Keratinocyte (primary cell): ENCODE results near the gene SLC25A43. TPM values are rescaled to one million over a fixed set of nuclear protein-coding genes. Genes with fewer than 3 reads are reported as not detected.
"Not testable (repeated sequence)": the region's sequence is repeated elsewhere in the genome, so short reads cannot be mapped to it uniquely, and the experiment has no call there.

Experiments used
- DNase-seq: peaks from one replicate; pipeline ENCODE4 v3.0.0-alpha.2; 2011; ENCODE audit warnings: low read depth, missing footprints, low spot score
- FAIRE-seq: peaks from 2 replicates; lab custom pipeline; 2011; peaks lifted over from hg19 to GRCh38; lab: Jason Lieb, UNC
- H2AFZ ChIP-seq: 2 replicates; pipeline ENCODE4 v1.6.0; 2012; ENCODE audit warnings: low read length, control low read depth, inconsistent platforms; ENCODE audit not compliant: control insufficient read depth
- H3K27ac ChIP-seq: 2 replicates; pipeline ENCODE4 v1.5.1; 2011; ENCODE audit warnings: low read length; ENCODE audit not compliant: control insufficient read depth, insufficient read depth
- H3K27me3 ChIP-seq: 3 replicates; pipeline ENCODE4 v1.6.0; 2011; ENCODE audit warnings: low read length; ENCODE audit not compliant: control insufficient read depth, insufficient read depth; ENCODE audit errors: extremely low read depth
- H3K36me3 ChIP-seq, 2 experiments: 2 replicates in 1 of 2; 3 replicates in 1 of 2; pipeline ENCODE4 v1.5.1; 2011; ENCODE audit warnings: low read length in 2 of 2, mild to moderate bottlenecking in 1 of 2; ENCODE audit not compliant: control insufficient read depth in 2 of 2, insufficient read depth in 2 of 2; ENCODE audit errors: extremely low read depth in 1 of 2
- H3K4me1 ChIP-seq: 3 replicates; pipeline ENCODE4 v1.5.1; 2011; ENCODE audit warnings: low read length; ENCODE audit not compliant: control insufficient read depth, insufficient read depth; ENCODE audit errors: extremely low read depth
- H3K4me2 ChIP-seq: 3 replicates; pipeline ENCODE4 v1.6.0; 2011; ENCODE audit warnings: low read depth, low read length; ENCODE audit not compliant: control insufficient read depth, insufficient read depth; ENCODE audit errors: extremely low read depth
- H3K4me3 ChIP-seq, 3 experiments: fragments of 200-600 bp in 1 of 3; sonication (generic) in 1 of 3; 2 replicates in 2 of 3; 3 replicates in 1 of 3; pipeline ENCODE4 v1.5.1; 2011 to 2016; ENCODE audit warnings: low read length in 3 of 3, mild to moderate bottlenecking in 3 of 3, control low read depth in 2 of 3, inconsistent platforms in 1 of 3, low read depth in 1 of 3, mixed read lengths in 1 of 3, mixed run types in 1 of 3, moderate library complexity in 1 of 3; ENCODE audit not compliant: control insufficient read depth in 2 of 3, insufficient read depth in 2 of 3; ENCODE audit errors: extremely low read depth in 1 of 3
- H3K79me2 ChIP-seq: 2 replicates; pipeline ENCODE4 v1.6.0; 2012; ENCODE audit warnings: low read length; ENCODE audit not compliant: control insufficient read depth, insufficient read depth
- H3K9ac ChIP-seq: 3 replicates; pipeline ENCODE4 v1.6.0; 2011; ENCODE audit warnings: low read length; ENCODE audit not compliant: control insufficient read depth, insufficient read depth; ENCODE audit errors: extremely low read depth
- H3K9me1 ChIP-seq: 3 replicates; pipeline ENCODE4 v1.6.0; 2011; ENCODE audit warnings: low read length; ENCODE audit not compliant: control insufficient read depth, insufficient read depth; ENCODE audit errors: extremely low read depth
- H3K9me3 ChIP-seq: 2 replicates; pipeline ENCODE4 v1.5.1; 2012; ENCODE audit warnings: low read depth, low read length; ENCODE audit not compliant: control insufficient read depth
- H4K20me1 ChIP-seq: 3 replicates; pipeline ENCODE4 v1.6.0; 2011; ENCODE audit warnings: low read length; ENCODE audit not compliant: control insufficient read depth, insufficient read depth; ENCODE audit errors: extremely low read depth
- EZH2 ChIP-seq: IDR thresholded peaks from one replicate; pipeline ENCODE4 v1.6.1; 2012; ENCODE audit warnings: inconsistent platforms, mild to moderate bottlenecking, low read length, moderate library complexity
- dilution Hi-C: fragments of 300-500 bp; cut with MboI; formaldehyde crosslinking; loops from one replicate; pipeline ENCODE4 v1.7.0; 2020; ENCODE audit warnings: low sequenced_read_pairs; ENCODE audit not compliant: extremely low pct_ligation_motif_present
- polyA plus RNA-seq, 5 experiments: library from polyadenylated mRNA; depleted of rRNA in 3 of 5; stranded (reverse) in 3 of 5; stranded (forward) in 1 of 5; unstranded in 1 of 5; fragments of >200 nt; gene quantifications; 1 replicate in 1 of 5; 2 replicates in 3 of 5; 3 replicates in 1 of 5; pipeline versions ENCODE4 v1.2.1 to v1.2.3, GENCODE V29; 2011 to 2012; ENCODE audit warnings: missing spikeins in 2 of 5, low read depth in 1 of 5, low replicate concordance in 1 of 5
- TF ChIP-seq, protein P1 (sequence below), 3 experiments: IDR thresholded peaks in 1 of 3; conservative IDR thresholded peaks in 1 of 3; optimal IDR thresholded peaks in 1 of 3; 2 replicates in 2 of 3; 3 replicates in 1 of 3; pipeline versions ENCODE3 to v1.5.1; 2011; ENCODE audit warnings: low read length in 3 of 3, mild to moderate bottlenecking in 3 of 3, moderate library complexity in 2 of 3, control low read depth in 1 of 3, inconsistent platforms in 1 of 3; ENCODE audit not compliant: insufficient read depth in 2 of 3; ENCODE audit errors: extremely low read depth in 1 of 3

The SLC25A43 gene
- polyA plus RNA-seq, 1 donor (not counting 4 experiments of a cell fraction or from before 2014, with no cell fraction given): 23.0 TPM

DNA sequence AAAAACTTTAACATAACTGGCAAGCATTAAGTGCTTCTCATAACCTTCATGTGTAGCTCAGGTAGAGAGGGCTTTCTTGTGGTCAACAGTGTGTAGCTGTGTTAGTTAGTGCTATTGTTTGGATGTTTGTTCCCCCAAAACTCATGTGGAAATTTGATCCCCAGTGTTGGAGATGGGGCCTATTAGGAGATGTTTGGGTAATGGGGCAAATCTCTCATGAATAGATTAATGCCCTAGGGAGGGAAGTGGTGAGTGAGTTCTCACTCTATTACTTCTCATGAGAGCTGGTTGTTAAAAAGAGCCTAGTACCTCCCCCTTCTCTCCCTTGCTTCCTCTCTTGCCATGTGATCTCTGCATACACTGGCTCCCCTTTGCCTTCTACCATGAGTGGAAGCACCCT is 16.5 kb upstream of the SLC25A43 start:
- Histone ChIP-seq H3K4me1 (peaks cover 16% of the 10 kb centered on the region), H3K27me3 (no peaks in the 10 kb centered on the region), H3K79me2 (no peaks in the 10 kb centered on the region), H4K20me1 (no peaks in the 10 kb centered on the region), H3K36me3 (no peaks in the 10 kb centered on the region), H3K9ac (no peak overlapping the region), H3K9me3 (no peaks in the 10 kb centered on the region), H3K4me2 (no peak overlapping the region), H2AFZ (no peak overlapping the region), H3K9me1 (no peaks in the 10 kb centered on the region), H3K4me3 (no peak overlapping the region), H3K27ac (no peak overlapping the region)
- FAIRE-seq (no peak), DNase-seq (no peak)
- dilution Hi-C loops: no loop called here
- TF ChIP-seq, protein P1, sequence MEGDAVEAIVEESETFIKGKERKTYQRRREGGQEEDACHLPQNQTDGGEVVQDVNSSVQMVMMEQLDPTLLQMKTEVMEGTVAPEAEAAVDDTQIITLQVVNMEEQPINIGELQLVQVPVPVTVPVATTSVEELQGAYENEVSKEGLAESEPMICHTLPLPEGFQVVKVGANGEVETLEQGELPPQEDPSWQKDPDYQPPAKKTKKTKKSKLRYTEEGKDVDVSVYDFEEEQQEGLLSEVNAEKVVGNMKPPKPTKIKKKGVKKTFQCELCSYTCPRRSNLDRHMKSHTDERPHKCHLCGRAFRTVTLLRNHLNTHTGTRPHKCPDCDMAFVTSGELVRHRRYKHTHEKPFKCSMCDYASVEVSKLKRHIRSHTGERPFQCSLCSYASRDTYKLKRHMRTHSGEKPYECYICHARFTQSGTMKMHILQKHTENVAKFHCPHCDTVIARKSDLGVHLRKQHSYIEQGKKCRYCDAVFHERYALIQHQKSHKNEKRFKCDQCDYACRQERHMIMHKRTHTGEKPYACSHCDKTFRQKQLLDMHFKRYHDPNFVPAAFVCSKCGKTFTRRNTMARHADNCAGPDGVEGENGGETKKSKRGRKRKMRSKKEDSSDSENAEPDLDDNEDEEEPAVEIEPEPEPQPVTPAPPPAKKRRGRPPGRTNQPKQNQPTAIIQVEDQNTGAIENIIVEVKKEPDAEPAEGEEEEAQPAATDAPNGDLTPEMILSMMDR (optimal IDR thresholded peaks at IDR 0.05 in 1 of 3, IDR thresholded peaks at IDR 0.05 in 1 of 3, conservative IDR thresholded peaks at IDR 0.05 in 1 of 3; ENCODE audit: extremely low read depth in 1 of 3, insufficient read depth in 2 of 3, low read length in 3 of 3): no peak
- no peak for TF ChIP-seq EZH2

DNA sequence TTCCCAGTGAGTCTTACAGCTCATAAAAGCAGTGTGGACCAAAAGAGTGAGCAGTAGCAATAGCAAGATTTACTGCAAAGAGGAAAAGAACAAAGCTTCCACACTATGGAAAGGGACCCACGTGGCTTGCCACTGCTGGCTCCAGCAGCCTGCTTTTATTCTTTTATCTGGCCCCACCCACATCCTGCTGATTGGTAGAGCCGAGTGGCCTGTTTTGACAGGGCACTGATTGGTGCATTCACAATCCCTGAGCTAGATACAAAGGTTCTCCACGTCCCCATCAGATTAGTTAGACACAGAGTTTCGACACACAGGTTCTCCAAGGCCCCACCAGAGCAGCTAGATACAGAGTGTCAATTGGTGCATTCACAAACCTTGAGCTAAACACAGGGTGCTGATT is 12.5 kb upstream of the SLC25A43 start:
- H3K9me1 ChIP-seq, H3K27me3 ChIP-seq, H3K36me3 ChIP-seq, dilution Hi-C loops, H3K4me3 ChIP-seq, H3K4me1 ChIP-seq, H3K79me2 ChIP-seq, H2AFZ ChIP-seq, H3K4me2 ChIP-seq, DNase-seq, H3K9ac ChIP-seq, FAIRE-seq, H4K20me1 ChIP-seq, H3K27ac ChIP-seq, H3K9me3 ChIP-seq: not testable (repeated sequence)

DNA sequence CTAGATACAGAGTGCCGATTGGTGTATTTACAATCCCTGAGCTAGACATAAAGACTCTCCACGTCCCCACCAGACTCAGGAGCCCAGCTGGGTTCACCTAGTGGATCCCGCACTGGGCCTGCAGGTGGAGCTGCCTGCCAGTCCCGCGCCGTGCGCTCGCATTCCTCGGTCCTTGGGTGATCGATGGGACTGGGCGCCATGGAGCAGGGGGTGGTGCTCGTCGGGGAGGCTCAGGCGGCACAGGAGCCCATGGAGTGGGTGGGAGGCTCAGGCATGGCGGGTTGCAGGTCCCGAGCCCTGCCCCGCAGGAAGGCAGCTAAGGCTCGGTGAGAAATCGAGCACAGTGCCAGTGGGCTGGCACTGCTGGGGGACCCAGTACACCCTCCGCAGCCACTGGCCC is 11.7 kb upstream of the SLC25A43 start:
- dilution Hi-C loops, FAIRE-seq, H3K79me2 ChIP-seq, H3K27me3 ChIP-seq, H2AFZ ChIP-seq, DNase-seq, H4K20me1 ChIP-seq, H3K36me3 ChIP-seq, H3K4me2 ChIP-seq, H3K4me1 ChIP-seq, H3K9ac ChIP-seq, H3K27ac ChIP-seq, H3K4me3 ChIP-seq, H3K9me1 ChIP-seq, H3K9me3 ChIP-seq: not testable (repeated sequence)
